ENCODE measurements around the gene TMEM126B. TPM values are rescaled to one million over a fixed set of nuclear protein-coding genes. Genes with fewer than 3 reads are reported as not detected.

Gene TMEM126B
- total RNA-seq: 10 to 100 TPM; 39.3 to 87.5 (median 68.7) TPM
- 100 to 1,000 TPM in 1 of 3 donors, 10 to 100 TPM in 2; 55.7 to 108 (median 75.1) TPM for polyA plus RNA-seq

DNA sequence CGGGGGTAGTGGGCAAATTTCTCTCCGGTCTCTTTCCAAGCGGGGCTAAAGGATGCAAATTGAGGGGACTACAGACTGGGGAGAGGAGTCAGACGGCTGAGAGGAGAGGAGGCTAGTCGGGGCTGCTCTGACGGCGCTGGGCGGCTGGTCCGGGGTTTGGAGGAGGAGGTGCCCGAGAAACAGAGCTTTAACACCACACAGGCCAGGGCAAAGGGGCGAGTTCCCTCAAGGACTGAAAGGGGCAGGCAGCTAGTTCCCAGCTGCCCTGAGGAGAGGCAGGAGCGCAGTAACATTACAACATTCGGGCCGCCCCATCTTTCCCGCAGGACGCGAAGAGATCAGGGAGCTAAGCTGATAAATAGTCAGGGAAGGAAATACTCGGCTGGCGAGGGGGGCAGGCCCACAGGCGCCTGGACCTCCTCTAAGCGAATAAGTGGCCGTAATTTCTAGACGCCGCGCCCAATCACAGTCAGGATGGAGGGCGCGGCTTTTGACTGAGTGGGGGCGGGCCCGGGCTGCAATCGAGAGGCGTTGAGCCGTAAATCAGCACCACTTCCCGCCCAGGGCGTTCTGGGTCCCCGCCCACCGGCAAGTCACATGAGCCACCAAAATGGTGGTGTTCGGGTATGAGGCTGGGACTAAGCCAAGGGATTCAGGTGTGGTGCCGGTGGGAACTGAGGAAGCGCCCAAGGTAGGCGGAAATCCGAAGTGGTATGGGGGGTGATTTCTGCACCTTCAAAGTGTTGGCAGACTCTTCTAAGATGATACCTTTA, at the start of gene TMEM126B:
Gene TMEM126B, plus strand, starts transcription at position 596 of the 773 bp plus-strand sequence. Its CDS starts 15 bp downstream, at position 611.
- Histone ChIP-seq H3K27ac (peak within 1 kb of the TSS; percentile 88 to 98 (median 96)), H3K27me3 (no peaks in the 10 kb centered on the region), H3K36me3 (peaks cover 0 to 16% (median 0%) of the 10 kb centered on the region in 4 donors), H3K4me3 (peak within 1 kb of the TSS; percentile 58 to 90 (median 68)), H3K4me1 (peaks cover 0 to 30% (median 27%) of the 10 kb centered on the region in 4 donors), H3K9me3 (no peaks in the 10 kb centered on the region)
- WGBS, 2 donors: 0% methylated on average over 41 of the region's 41 CpGs
- peak; percentile 99 for DNase-seq
- TF ChIP-seq EP300 (IDR thresholded peaks at IDR 0.05) (peak in 1 of 4 donors; percentile 27), POLR2A (IDR thresholded peaks at IDR 0.05) (peak; percentile 69 to 81), POLR2AphosphoS5 (IDR thresholded peaks at IDR 0.05) (peak; percentile 91 to 98 (median 96))
- TF ChIP-seq, protein P1, sequence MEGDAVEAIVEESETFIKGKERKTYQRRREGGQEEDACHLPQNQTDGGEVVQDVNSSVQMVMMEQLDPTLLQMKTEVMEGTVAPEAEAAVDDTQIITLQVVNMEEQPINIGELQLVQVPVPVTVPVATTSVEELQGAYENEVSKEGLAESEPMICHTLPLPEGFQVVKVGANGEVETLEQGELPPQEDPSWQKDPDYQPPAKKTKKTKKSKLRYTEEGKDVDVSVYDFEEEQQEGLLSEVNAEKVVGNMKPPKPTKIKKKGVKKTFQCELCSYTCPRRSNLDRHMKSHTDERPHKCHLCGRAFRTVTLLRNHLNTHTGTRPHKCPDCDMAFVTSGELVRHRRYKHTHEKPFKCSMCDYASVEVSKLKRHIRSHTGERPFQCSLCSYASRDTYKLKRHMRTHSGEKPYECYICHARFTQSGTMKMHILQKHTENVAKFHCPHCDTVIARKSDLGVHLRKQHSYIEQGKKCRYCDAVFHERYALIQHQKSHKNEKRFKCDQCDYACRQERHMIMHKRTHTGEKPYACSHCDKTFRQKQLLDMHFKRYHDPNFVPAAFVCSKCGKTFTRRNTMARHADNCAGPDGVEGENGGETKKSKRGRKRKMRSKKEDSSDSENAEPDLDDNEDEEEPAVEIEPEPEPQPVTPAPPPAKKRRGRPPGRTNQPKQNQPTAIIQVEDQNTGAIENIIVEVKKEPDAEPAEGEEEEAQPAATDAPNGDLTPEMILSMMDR (IDR thresholded peaks at IDR 0.05): no peak
- intact Hi-C loops (cut with DNase I): loop anchor here (1.0 to 5.0 kb wide), 4 partner anchors 19 to 616 kb away; partner anchors contain the start of genes CCDC89, EED and TMEM126A

DNA sequence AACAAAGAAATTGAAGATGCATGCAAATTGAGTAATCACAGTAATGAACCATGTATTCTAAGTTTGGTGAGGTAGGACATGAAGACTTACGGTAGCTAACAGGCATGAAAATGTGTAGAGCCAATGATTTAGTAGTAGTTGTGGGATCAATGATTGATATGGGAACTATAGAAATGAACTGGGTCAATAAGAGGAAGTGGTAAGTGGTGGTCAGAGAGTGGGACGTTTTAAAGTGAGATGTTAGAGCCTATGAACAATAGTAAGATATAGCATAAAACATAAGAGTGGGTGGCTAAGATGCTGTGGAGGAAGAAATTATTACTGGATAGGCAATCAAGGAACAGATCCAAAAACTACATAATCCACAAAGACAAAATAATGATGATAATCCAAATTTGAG, 46.3 kb upstream of the TMEM126B start:
- no peak overlapping the region for H3K27ac ChIP-seq
- WGBS, 2 donors: 71 to 84% methylated on average over 2 of the region's 2 CpGs

DNA sequence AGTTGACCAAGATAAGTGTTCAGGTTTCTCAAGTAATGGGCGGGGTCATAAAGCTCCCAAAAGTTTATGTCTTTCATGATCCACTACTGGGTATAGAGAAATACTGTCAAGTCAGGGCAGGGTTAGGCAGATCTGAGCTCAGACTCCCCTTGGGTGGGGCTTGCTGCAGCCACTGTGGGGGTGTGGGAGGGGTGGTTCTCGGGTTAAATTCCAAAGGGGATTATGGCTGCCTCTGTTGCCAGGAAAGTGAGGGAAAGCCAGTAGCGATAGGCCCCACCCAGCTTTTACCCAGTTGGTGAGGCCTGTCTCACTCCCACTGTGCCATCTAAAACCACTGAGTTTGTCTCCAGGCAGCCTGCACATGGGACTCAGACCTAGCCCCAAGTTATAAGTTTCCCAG, 39.0 kb upstream of the TMEM126B start:
- no peaks in the 10 kb centered on the region for H3K36me3 ChIP-seq
- DNase-seq: no peak
- H3K4me1 ChIP-seq: no peaks in the 10 kb centered on the region
- TF ChIP-seq POLR2AphosphoS5 (IDR thresholded peaks at IDR 0.05) (no peak), EP300 (IDR thresholded peaks at IDR 0.05) (no peak), POLR2A (IDR thresholded peaks at IDR 0.05) (no peak)
- TF ChIP-seq, protein P1 (IDR thresholded peaks at IDR 0.05): no peak
- no peak overlapping the region for H3K4me3 ChIP-seq
- 82 to 87% methylated on average over 3 of the region's 3 CpGs for WGBS, 2 donors
- H3K9me3 ChIP-seq: no peaks in the 10 kb centered on the region
- no peak overlapping the region for H3K27ac ChIP-seq
- intact Hi-C loops (cut with DNase I): no loop called here
- no peaks in the 10 kb centered on the region for H3K27me3 ChIP-seq

More for the DNA sequence above, 46.3 kb upstream of the TMEM126B start:
- no peak for DNase-seq
- Histone ChIP-seq H3K27me3 (no peaks in the 10 kb centered on the region), H3K36me3 (no peaks in the 10 kb centered on the region), H3K9me3 (no peaks in the 10 kb centered on the region), H3K4me1 (no peaks in the 10 kb centered on the region), H3K4me3 (no peak overlapping the region)
- TF ChIP-seq POLR2A (IDR thresholded peaks at IDR 0.05) (no peak), EP300 (IDR thresholded peaks at IDR 0.05) (no peak), POLR2AphosphoS5 (IDR thresholded peaks at IDR 0.05) (no peak)
- TF ChIP-seq, protein P1 (IDR thresholded peaks at IDR 0.05): no peak
- intact Hi-C loops (cut with DNase I): no loop called here

DNA sequence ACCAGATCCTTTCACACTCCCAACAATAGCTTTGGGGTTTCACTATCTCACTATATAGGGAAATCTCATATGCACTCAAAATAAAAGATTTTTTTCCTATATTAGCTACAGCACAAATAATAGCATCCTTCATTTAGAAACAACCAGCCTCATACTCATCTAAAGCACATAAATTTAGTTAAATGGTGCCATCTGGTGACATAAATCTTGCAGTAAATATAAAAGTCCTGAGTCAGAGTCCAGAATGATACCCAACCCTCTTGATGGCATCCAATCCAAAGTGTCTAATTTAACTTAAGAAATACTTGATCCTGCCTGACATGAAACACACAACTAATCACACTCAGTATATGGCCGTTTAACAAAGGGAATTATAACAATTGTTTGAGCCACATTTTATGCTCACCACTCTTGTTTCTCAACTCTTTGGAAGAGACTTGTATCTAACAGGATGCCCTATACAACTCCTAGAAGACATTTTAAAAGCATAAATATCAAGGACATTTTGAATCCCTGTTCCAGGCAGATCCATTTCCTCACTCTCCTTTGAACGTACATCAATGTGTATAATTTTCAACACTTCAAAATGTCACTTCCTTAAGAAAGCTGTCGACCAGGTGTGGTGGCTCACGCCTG, 37.4 kb upstream of the TMEM126B start:
- no peaks in the 10 kb centered on the region for H3K27me3 ChIP-seq
- intact Hi-C loops (cut with DNase I): loop anchor here (10.0 kb wide), 3 partner anchors 74 to 624 kb away; partner anchors contain the start of genes CCDC83 and CREBZF
- H3K4me1 ChIP-seq: no peaks in the 10 kb centered on the region
- H3K9me3 ChIP-seq: no peaks in the 10 kb centered on the region
- H3K4me3 ChIP-seq: no peak overlapping the region
- H3K36me3 ChIP-seq: no peaks in the 10 kb centered on the region
- WGBS, 2 donors: 67 to 78% methylated on average over 4 of the region's 4 CpGs
- TF ChIP-seq POLR2AphosphoS5 (IDR thresholded peaks at IDR 0.05): no peak
- TF ChIP-seq POLR2A (IDR thresholded peaks at IDR 0.05): no peak
- TF ChIP-seq EP300 (IDR thresholded peaks at IDR 0.05): no peak
- TF ChIP-seq, protein P1 (IDR thresholded peaks at IDR 0.05): no peak
- no peak for DNase-seq
- no peak overlapping the region for H3K27ac ChIP-seq

Data from sigmoid colon (tissue), 7 donors.